Panc1 (cell line): Measurements from ENCODE around the gene PPP1R15B. TPM values are rescaled to one million over a fixed set of nuclear protein-coding genes. Genes with fewer than 3 reads are reported as not detected.

Source experiments
- ATAC-seq: fragments of 200-7000 bp; cut with Tn5 transposase; 2 replicates; pipeline ENCODE4 v1.9.1; 2020; ENCODE audit warnings: mild to moderate bottlenecking, moderate library complexity
- BruUV-seq: library from RNA; stranded (reverse); fragments of 400-500 nt; replicated peaks from 2 replicates; lab custom pipeline; 2021; lab: Mats Ljungman, UMichigan
- CTCF ChIA-PET: fragments of 300-600 bp; sonication (Branson Sonifier 250); formaldehyde crosslinking; loops from one replicate; lab custom pipeline; 2022; ENCODE audit warnings: antibody characterized with exemption; lab: Charles Lee
- POLR2A ChIA-PET: fragments of 300-600 bp; sonication (Branson Sonifier 250); formaldehyde crosslinking; loops from one replicate; lab custom pipeline; 2022; ENCODE audit warnings: antibody characterized with exemption; lab: Charles Lee
- DNase-seq: peaks from one replicate; pipeline ENCODE4 v3.0.0-alpha.2; 2010; ENCODE audit warnings: low read depth, low spot score
- H3K27ac ChIP-seq: 2 replicates; pipeline ENCODE4 v1.5.1; 2011; ENCODE audit warnings: mild to moderate bottlenecking, low read length, inconsistent platforms
- H3K27me3 ChIP-seq: fragments of 200-500 bp; sonication (Bioruptor generic); 2 replicates; pipeline ENCODE4 v1.6.0; 2014; ENCODE audit warnings: low read length, inconsistent platforms; ENCODE audit not compliant: control insufficient read depth, insufficient read depth
- H3K36me3 ChIP-seq: fragments of 200-500 bp; sonication (Bioruptor generic); 2 replicates; pipeline ENCODE4 v1.5.1; 2014; ENCODE audit warnings: inconsistent platforms, mild to moderate bottlenecking, low read length, moderate library complexity; ENCODE audit not compliant: control insufficient read depth, insufficient read depth
- H3K4me1 ChIP-seq: 2 replicates; pipeline ENCODE4 v1.5.1; 2011; ENCODE audit warnings: inconsistent platforms, mild to moderate bottlenecking, low read length, moderate library complexity; ENCODE audit not compliant: control insufficient read depth, insufficient read depth
- H3K4me3 ChIP-seq, 2 experiments: 2 replicates each; pipeline ENCODE4 v1.5.1; 2011 to 2012; ENCODE audit warnings: low read depth in 2 of 2, low read length in 2 of 2, mild to moderate bottlenecking in 2 of 2, inconsistent platforms in 1 of 2, moderate library complexity in 1 of 2
- H3K9me3 ChIP-seq: fragments of 200-500 bp; sonication (Bioruptor generic); 2 replicates; pipeline ENCODE4 v1.5.1; 2014; ENCODE audit warnings: low read depth, mild to moderate bottlenecking, inconsistent platforms, low read length, moderate library complexity; ENCODE audit not compliant: control insufficient read depth, insufficient read depth
- CTCF ChIP-seq: fragments of 450-650 bp; IDR thresholded peaks from 2 replicates; pipeline ENCODE4 v1.5.1; 2017; ENCODE audit warnings: mild to moderate bottlenecking
- POLR2AphosphoS5 ChIP-seq: IDR thresholded peaks from 2 replicates; pipeline ENCODE4 v1.6.1; 2012; ENCODE audit warnings: mild to moderate bottlenecking, low read depth, low read length, moderate library complexity
- REST ChIP-seq, 2 experiments: IDR thresholded peaks; 2 replicates each; pipeline ENCODE4 v1.6.1; 2011 to 2012; ENCODE audit warnings: low read depth in 2 of 2, control low read depth in 1 of 2, low read length in 1 of 2, mild to moderate bottlenecking in 1 of 2, moderate library complexity in 1 of 2; ENCODE audit not compliant: insufficient read depth in 1 of 2
- SIN3A ChIP-seq: IDR thresholded peaks from 2 replicates; pipeline ENCODE4 v1.6.1; 2012; ENCODE audit warnings: low read depth, mild to moderate bottlenecking, low read length, moderate library complexity, borderline replicate concordance; ENCODE audit not compliant: insufficient read depth
- TCF7L2 ChIP-seq: IDR thresholded peaks from 2 replicates; pipeline ENCODE4 v1.6.1; 2011; ENCODE audit warnings: mild to moderate bottlenecking, low read depth, low read length, inconsistent platforms
- in situ Hi-C: cut with HindIII; loops from 2 replicates; pipeline ENCODE4 v1.10.0; 2016; ENCODE audit warnings: low sequenced_read_pairs, low pct_unique_long_range_greater_than_20kb
- intact Hi-C: fragments of 100-400 bp; cut with micrococcal nuclease; formaldehyde crosslinking; loops from one replicate; pipeline ENCODE4 v1.10.0; 2022; ENCODE audit not compliant: unreplicated experiment
- total RNA-seq: library from RNA; stranded (reverse); gene quantifications from one replicate; pipeline ENCODE4 v1.2.1, GENCODE V29; 2021; ENCODE audit not compliant: unreplicated experiment

PPP1R15B gene
- total RNA-seq, 1 experiment from 2014 or later = 51.1 TPM

GRCh38 chr1:204383163-204383904, 28.3 kb downstream of the PPP1R15B start:
- BruUV-seq = no TSS peak
- no peak for ATAC-seq
- Histone ChIP-seq H3K9me3 (no peaks in the 10 kb centered on the region), H3K4me3 (no peak overlapping the region), H3K27me3 (peaks cover 7% of the 10 kb centered on the region; the same call in 1 of the 2 replicates), H3K36me3 (no peaks in the 10 kb centered on the region), H3K4me1 (peaks cover 3% of the 10 kb centered on the region), H3K27ac (no peak overlapping the region)
- intact Hi-C loops (no loop called here), in situ Hi-C loops (no loop called here)
- ChIA-PET CTCF (no interaction called here), POLR2A (no interaction called here)
- no peak for DNase-seq
- TF ChIP-seq CTCF (0 out of 2 replicates have a peak, but pooled peaks have one; percentile 29), TCF7L2 (no peak), POLR2AphosphoS5 (no peak)

- in situ Hi-C loops = no loop called here
- no peak for ATAC-seq
Measured at GRCh38 chr1:204382714-204383083, 28.9 kb downstream of the PPP1R15B start.

More at GRCh38 chr1:204382714-204383083, 28.9 kb downstream of the PPP1R15B start:
- Histone ChIP-seq H3K9me3 (no peaks in the 10 kb centered on the region), H3K36me3 (no peaks in the 10 kb centered on the region), H3K27me3 (peaks cover 7% of the 10 kb centered on the region; the same call in 1 of the 2 replicates), H3K27ac (no peak overlapping the region), H3K4me1 (peaks cover 4% of the 10 kb centered on the region), H3K4me3 (peak overlapping the region in 1 of 2 experiments; percentile 6; a peak in 1 of 4 replicates)
- BruUV-seq = no TSS peak
- intact Hi-C loops = no loop called here
- DNase-seq = no peak
- ChIA-PET POLR2A (interaction anchor here (0.7 kb wide), 1 partner anchor 460 kb away, joined by 9 read pairs; no protein-coding TSS in a partner anchor), CTCF (no interaction called here)
- TF ChIP-seq CTCF (no peak), TCF7L2 (no peak), SIN3A (no peak), POLR2AphosphoS5 (no peak), REST (IDR thresholded peaks at IDR 0.05; ENCODE audit: insufficient read depth in 1 of 2, low read depth in 2 of 2, low read length in 1 of 2) (no peak)
